GM21447 (cell line): ENCODE results near the gene C6orf89.

Experiments used
- ATAC-seq: cut with Tn5 transposase; IDR thresholded peaks from one replicate; pipeline ENCODE4 v1.9.1; 2021; ENCODE audit not compliant: unreplicated experiment

C6orf89 gene

DNA sequence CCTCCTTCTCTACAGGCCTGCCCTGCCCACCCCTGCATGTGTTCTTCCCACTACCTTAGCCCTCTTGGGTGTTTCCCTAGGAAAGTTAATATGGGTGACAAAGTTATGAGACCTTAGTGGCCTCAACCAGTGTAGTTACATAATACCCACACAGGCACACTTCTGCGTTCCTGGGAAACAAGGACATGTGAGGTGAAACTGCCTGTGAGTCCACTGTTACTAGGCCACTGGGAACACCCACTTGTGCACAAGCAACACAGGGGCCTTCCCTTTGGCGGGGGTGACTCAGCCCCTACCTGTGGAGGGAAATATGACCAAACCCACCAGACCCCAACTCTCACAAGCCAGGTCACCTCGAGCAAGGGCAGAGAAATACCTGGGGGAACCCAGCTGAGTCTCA is 81.5 kb downstream of the C6orf89 start:
- ATAC-seq = no peak

DNA sequence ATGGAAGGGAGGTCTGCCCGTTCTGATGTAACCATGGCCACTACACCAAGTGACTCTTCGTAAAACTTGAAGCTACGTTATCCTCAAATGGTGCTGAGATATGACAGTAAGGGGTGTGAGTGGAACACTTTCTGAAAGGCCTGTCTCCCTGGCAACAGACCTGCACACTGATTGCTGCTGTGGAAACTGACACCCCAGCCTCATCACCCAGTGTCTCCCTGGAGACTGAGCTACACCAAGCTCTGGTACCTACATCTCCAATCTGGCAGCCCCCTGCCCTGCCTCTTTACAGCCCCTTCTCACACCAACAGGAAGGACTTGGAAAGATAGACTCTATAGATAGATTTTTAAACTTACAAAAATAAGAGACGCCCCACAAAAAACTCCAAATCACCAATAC is 82.0 kb downstream of the C6orf89 start:
- ATAC-seq = no peak

DNA sequence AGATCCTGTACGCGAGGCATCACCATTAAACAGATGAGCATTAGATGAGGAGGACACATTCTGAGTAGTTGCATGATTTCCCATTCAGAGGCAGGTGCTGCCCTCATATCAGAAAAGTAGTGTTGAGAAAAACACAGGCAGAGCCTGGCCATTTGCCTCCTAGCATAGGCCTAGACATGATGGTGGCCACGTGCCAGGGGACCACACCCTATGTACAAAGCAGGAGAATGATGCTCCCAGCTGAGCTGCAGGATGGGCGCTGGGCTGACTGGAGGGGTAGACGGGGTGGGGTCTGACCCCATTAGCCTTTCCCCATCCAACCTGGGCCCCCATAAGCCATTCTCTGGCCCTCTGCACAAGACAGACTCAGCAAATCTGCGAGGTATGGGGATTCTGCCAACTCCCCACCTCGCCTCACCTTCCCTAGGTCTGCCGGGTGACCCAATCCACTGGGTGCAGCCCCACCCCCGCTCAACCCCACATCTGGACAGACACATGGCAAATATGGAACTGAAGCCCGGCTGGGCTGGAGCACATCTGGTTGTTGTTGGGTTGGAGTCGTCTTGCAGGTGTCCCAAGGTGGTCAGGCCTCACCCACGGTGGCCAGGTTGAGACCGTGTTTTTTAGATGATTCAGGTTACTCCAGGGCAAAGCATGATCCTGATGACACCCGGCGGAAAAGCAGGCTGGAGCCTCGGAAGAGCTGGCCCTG is 82.7 kb downstream of the C6orf89 start:
- no peak for ATAC-seq

DNA sequence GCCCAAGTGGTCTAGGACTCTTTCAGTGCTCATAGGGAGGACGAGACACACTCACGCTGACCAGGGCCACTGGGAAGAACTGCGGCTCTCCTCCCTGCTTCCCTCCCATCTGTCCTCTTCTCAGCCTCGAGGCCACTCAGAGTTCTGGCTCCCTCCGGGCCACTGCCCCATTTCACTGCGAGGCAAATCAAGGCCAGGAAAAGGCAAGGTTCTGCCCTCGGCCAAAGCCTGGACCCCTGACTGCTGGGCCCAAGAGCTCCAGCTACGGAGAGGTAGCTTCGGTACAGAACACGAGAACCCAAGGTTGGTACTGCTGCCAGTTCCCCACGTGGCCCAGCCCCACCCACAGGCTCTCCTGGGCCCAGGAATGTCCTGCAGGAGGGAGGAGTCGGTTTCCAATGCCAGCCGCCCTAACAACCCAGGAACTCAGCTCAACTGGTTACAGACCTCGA is 83.5 kb downstream of the C6orf89 start:
- ATAC-seq = no peak

DNA sequence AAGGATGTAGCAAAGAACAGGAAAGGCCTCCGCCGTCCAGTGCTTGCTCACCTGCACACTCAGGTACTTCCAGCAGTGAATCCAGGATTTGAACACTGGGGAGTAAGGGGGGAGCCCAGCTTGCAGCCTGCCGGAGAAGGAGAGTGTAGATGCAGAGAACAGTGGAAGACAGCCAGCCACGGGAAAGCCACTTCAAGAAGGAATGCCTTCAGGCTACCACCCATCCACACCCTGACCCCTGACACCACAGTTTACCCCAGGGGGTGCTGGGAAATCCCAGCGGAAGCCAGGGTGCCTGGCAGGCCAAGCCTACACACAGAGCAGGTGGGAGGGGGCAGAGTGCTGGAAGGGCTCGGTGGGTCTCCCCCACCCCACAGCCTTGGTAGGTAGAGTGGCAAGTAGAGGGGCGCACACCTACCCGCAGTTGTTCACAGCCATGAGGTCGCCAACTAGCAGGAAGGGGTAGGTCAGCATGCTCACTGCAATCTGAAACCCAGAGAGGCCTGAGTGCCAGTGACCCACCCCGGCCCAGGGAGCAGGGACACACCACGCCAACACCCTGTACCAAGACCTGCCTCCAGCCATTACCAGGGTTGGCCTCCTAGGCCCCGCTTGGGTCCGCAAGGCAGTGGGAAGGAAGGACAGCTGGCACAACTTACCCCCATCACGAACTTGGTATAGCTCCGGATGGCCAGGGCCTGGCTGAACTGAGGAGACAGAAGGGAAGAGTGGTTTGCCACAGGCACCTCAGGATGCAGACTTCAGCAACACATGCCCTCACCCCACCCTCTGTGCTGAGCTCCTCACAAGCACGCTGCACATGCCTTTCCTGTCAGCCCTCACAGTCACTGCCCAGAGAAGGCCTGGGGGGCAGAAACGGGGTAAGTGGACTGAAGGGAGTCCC is 84.5 kb downstream of the C6orf89 start:
- no peak for ATAC-seq

DNA sequence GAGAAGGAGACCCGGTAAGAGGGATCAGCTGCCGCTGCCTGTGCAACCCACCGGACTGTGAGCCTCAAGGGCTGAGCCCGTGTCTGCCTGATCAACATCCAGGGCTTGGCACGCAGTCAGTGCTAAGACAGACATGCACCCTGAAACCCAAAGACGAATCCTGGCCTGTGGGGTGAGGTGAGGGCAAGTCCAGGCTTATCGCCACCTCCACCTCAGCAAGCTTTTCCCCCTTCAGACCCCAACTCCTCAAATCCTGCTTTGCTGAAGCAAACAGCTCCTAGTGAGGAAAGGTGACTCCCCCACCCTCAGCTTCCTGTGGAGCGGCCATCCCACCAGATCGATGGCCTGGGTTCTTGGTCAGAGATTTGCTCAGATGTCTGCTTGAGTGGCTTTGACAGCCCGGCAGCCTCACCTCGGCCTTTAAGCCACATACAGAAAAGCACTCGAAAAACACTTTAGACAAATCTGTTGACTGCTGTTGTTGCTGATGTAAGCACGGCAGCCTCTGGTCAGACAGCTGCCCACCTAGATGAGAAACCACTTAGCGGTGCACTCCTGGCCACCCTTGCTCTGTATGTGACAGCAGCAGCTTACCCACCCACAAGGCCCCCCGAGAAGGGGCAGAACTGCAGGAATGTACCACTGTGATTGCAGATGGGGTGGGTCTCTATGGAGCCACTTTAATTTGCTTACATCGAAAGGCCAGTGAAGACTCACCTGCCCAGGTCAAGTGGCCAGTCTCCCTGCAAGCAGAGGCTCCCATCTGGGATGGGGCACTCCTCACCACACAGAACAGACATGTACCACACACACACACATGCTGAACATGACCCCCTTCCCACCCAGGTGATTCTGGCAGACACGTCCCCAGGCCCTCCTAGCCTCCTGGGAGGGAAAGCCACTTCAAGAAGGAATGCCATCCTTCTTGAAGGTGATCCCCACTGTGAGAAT is 85.4 kb downstream of the C6orf89 start:
- ATAC-seq = no peak

DNA sequence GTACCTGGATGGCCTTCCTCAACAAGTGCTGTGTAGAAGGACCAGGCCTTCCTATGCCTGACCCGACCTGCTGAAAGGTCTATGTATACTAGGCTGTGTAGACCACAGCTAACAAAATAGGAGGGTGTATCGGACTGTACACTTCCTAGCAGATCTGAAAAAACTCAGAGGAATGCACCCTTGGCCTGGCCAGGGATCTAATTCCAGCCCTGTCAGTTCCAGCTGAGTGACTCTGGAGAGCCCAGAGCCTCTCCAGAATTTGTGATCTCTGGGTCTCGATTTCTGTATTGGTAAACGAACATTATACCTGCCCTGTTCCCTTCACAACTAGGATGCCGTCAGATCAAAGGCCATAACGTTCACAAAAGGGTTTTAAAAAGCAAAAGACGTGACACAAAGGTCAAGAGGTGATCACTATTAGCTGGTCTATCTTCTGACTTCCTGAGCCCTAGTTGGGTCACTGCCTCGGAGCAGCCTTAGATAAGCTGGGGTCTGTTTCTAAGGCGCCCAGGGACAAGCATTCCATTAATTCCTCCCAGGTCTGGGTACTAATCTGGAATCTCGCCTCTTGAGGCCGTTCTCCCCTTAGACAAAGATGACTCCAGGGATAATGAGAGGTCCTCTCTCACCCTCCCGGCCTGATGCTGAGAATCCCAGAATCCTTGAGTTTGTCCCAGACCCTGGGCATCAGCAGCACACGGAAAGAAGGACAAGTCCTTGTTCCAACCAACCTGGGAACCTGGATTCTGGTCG is 86.3 kb downstream of the C6orf89 start:
- no peak for ATAC-seq

DNA sequence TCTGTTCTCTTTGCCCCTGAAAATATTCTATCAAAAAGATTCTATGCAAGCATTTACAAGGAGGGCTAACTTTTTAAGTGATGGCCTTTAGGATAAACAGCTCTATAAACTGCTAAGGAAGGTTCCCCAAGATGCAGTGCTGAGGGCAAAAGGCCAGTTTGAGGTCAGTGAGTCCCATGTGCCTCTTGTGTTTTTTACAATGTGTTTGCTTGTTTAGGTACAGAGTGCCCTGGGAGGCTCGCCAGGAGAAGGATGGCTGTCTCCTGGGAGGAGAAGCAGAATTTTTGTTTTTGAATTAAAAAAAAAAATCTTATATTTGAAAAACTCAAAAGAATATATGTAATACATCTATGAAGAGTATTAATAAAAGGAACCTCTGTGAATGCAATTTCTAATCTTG is 87.4 kb downstream of the C6orf89 start:
- no peak for ATAC-seq

DNA sequence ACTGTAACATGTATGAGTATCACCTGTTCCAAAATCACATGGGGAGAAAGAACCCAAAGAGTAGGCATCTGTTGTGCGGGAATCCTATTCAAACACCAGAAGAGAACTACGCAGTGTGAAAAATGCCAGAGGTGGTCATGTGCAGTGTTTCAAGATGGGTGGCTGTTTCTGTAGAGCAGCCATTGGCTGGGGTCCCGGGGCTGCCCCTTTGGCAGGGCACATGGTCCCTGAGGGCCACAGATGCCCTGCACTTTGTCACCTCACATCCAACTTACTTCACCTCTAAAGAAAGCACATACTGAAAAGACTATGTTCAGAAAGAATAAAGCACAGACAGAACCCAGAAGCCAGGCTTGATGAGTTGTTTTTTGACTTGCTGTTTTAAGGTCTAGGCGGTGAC is 87.9 kb downstream of the C6orf89 start:
- no peak for ATAC-seq

DNA sequence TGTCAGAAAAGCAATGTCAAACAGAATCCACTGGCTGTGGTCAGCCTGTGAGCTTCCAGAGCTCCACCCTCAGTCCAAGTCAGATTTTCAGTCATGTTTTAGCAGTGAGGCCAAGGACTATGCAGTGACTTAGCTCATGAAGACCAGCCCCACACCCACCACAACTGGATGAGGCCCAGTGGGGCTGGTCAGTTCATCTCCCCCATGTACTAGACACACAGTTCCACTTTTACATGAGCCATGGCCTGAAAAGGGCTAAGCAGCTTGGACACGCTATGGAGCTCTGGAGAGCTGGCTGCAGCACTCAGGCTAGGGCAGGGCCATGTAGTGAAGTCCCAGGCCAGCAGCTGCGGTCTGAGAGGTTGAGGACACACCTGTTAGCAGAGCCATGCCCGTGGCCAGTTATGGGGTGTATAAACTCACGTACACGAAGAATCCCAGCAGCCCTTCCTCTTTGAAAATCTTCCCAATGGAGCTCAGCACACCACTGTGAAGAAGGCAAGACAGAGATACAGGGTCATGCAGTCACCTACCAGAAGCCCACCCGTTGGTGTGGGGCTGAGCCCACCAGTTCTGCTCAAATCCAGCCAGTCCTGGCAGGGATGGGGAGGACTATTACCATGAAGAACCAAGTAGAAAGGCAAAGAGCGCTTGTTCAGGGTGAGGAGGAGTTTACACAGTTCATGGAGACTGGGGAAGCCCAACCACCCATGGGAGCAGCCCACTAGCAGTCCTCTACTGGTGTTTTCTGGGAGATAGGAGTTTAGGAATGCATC is 89.7 kb downstream of the C6orf89 start:
- no peak for ATAC-seq

DNA sequence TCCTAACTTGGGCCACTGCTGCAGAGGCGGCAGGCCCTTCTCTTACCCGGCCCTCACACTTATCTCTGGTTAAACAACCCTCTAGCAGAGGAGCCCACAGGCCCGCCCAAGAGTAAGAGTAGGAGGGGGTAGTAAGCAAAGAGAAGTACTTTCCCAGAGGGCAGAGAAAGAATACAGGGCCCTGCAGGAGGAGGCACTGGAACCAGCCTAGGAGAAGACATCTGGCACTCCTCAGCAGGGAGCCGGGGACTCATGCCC is 90.2 kb downstream of the C6orf89 start:
- ATAC-seq = no peak

DNA sequence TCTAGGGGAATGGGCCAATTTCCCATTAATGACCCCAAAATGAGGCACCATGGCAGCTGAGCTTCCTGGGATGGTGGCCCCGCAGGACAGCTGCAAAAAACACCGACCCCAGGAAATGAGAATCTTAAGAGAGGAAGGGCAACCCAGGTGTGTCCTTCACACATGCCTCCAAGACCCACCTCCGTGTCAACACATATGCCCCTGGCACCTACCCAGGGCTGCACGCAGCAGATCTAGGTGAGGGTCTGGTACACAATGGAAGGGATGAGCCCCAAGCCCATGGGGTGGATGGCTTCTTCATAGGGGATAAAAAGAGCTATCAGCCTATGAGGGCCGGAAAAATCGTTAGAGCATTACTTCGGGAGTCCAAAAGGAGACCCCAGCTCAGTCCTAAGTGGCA is 90.8 kb downstream of the C6orf89 start:
- no peak for ATAC-seq

DNA sequence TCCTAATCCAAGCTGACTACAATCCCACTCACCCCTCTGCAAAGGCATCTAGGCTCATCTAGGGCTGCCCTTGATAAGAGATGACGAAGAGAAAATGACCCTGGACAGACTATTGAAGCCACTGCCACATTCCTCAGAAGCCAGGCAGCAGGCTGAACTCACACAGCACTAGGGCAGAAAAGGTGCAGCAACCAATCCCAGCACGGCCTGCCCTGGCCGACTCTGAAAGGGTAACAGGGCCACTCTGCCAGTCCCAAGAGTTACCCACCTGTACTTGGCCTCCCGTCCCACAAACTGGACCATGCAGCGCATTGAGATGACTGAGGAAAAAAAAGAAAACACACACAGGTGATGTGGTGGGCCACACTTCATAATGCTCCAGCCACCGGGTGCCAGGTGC is 91.2 kb downstream of the C6orf89 start:
- ATAC-seq = no peak

DNA sequence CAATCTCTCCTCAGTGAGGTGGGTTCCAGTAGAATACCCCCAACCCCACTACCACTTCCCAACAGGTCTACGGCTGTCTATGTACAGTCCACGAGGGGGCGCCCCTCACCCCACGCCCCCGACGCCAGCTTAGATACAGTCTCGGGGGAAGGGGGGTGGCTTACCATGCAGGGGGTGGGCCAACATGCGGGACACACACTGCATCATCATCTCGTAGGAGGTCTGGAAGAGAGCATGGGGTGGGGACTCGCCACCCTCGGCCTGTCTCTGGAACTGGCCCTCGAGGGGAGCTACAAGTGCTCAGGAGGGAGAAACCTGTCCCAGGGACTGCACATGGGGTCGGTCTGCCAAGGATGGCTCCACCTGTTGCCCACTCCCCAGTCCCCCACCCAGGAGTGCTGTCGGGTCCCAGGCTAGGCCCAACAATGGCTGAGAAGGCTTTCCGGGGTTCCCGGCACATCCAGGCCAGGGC is 91.8 kb downstream of the C6orf89 start:
- no peak for ATAC-seq
